22Rv1 (cell line): ENCODE results near the gene SPAG6.

Source experiments
- CTCF ChIP-seq: fragments of 450-650 bp; IDR thresholded peaks from 2 replicates; pipeline ENCODE4 v1.5.1; 2017; ENCODE audit warnings: mild to moderate bottlenecking
- ZFX ChIP-seq: fragments of 450-650 bp; IDR thresholded peaks from 2 replicates; pipeline ENCODE4 v1.6.1; 2017; ENCODE audit warnings: antibody characterized with exemption, borderline replicate concordance

GRCh38 chr10:22460101-22460500 is 114.8 kb downstream of the SPAG6 start:
- no peak for TF ChIP-seq CTCF
- TF ChIP-seq ZFX = no peak
